ELF-1 (cell line): Measurements from ENCODE around the gene PLA2G4A.
"Not testable (repeated sequence)": the region's sequence is repeated elsewhere in the genome, so short reads cannot be mapped to it uniquely, and the experiment has no call there.

Experiments
- DNase-seq: peaks from one replicate; pipeline ENCODE4 v3.0.0-alpha.2; 2016; ENCODE audit warnings: low read depth, low spot score

The PLA2G4A gene

DNA sequence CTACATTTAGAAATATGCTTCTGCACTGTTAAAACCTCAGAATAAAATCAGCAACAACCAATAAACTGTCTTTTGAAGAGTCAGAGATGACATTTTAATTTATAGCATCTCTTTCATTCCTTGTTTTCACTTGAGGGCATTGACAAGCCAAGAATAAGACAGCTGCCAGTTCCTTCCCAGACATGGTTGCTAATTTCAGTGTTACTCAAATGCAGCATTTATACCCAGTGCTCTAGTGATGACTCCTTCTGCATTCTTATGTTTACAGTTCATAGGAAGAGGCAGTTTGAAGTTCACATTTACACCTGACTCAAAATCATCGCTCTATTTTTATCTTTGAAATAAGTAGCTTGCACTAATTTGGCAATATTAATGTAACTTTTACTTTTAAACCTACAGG, 44.9 kb downstream of the PLA2G4A start:
- no peak for DNase-seq

DNA sequence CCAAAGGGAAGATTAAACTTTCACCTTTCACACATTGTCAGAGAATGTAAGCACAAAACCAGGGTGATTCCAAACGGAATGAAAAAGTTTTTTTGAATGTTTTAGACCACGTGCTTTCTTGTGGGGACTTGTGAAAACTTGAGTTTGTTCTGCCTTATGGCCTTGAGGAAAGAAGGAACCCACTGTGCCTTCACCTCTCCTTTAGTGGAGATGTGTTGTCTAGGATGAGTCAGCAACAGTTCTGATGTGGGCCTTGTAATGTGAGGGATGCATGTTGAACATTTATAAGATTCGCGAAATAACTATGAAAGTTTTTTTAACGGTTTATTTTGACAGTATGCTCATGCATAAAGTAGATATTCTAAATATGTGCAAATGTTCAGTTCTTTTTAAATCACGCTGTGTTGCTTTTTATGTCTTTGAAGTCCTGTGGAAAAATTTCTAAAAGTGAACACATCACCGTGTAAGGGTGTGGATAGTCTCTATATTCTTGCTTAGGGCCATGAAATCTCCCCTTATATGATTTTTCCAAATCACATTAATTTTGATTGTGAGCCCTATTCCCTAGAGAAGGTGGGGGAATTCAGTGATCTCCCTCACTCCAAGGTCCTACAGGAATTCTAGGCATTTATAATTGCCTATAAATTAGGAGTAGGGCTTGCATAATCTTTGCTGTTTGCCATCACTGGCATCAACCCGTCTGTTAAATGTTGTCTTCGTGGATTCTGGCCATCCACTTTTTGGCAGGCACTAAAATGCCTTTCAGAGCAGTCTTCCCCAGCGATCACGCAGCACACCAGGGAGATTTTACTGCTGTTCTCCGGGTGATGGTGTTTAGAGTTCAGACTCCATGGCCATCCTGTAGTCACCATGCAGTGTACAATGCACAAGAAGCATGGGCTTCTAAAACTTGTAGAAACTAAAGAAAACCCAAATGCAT, 47.4 kb downstream of the PLA2G4A start:
- DNase-seq, result no peak

- no peak for DNase-seq
Observed at GRCh38 chr1:186878356-186878755, 49.6 kb downstream of the PLA2G4A start.

- DNase-seq, result no peak
Observed at GRCh38 chr1:186880982-186881381, 52.2 kb downstream of the PLA2G4A start.

GRCh38 chr1:186882372-186883134, 53.8 kb downstream of the PLA2G4A start:
- DNase-seq, result no peak

GRCh38 chr1:186884251-186884650, 55.5 kb downstream of the PLA2G4A start:
- no peak for DNase-seq

GRCh38 chr1:186887203-186887602, 58.5 kb downstream of the PLA2G4A start:
- DNase-seq, result no peak

DNA sequence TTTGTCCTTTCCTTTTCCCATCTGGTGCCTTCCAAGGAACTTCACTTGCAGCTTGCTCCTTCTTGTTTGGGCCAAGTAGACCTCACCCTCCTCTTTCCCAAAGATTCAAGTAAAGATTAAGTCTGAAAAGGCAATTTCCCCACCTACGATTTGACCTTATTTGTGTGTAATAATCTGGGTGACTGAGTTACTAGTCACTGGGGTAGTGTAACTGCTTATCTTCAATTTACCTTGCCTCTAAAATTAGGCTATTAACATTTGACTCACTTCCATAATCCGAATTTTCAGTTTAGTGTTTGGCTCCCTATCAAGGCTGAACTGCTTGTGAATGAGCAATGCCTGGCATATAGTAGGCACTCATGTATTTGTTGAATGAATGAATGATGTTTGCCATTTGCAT, 59.6 kb downstream of the PLA2G4A start:
- DNase-seq, result no peak

DNA sequence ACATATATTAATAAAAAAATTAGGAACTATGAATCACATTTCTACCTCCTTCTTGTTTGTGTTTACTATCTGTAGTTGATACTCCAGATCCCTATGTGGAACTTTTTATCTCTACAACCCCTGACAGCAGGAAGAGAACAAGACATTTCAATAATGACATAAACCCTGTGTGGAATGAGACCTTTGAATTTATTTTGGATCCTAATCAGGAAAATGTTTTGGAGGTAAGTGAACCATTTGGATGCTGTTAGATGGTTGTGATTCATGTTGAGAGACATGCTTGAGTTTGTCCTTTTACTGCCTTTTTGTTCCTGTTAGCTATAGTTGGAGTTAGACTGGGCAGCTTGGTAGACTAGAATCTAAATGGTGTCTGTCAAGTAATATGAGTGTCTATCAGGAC, 64.2 kb downstream of the PLA2G4A start:
- no peak for DNase-seq

- no peak for DNase-seq
Observed at GRCh38 chr1:186894415-186894814, 65.7 kb downstream of the PLA2G4A start.

- no peak for DNase-seq
Observed at GRCh38 chr1:186896211-186896610, 67.5 kb downstream of the PLA2G4A start.

GRCh38 chr1:186897008-186897407, 68.3 kb downstream of the PLA2G4A start:
- no peak for DNase-seq

DNA sequence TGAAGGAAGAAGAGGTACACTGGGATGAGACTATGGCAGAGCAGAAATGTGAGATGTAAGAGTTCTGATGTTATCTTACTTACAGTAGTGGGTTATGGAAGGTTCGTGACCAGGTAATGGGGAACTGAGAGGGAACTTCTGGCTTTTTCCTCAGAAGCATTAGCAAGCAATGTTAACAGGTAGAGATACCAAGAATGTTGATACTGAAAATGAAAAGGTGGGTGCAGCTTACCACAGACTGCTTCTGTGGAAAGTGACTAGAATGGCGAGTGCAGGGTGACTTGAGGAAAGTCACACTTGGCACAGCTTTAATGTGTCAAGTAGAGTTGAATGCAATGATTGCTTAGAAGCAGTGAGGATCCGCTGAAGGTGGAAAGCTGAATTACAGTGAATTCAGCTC, 70.8 kb downstream of the PLA2G4A start:
- DNase-seq, result no peak

GRCh38 chr1:186899977-186900376, 71.2 kb downstream of the PLA2G4A start:
- no peak for DNase-seq

GRCh38 chr1:186900539-186901237, 71.9 kb downstream of the PLA2G4A start:
- no peak for DNase-seq

GRCh38 chr1:186901631-186902030, 72.9 kb downstream of the PLA2G4A start:
- no peak for DNase-seq

GRCh38 chr1:186903374-186904136, 74.8 kb downstream of the PLA2G4A start:
- no peak for DNase-seq

DNA sequence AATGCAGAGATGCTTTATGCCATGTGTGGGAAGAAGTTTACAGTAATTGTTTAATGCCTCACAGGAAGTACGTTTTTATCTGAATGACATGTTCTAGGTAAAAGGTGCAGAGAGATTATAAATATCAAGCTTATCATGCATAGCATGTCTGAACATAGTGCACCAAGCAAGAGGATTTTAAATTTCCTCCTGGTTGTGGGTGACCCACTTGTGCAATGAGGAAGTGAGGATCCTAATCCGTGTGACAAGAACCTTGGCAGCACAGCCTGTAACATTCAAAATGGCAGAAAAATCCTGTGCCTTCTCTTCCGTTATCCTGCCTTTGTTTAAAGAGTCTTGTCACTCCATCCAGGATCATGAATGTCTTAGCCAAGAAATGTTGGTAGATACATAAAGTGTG, 75.6 kb downstream of the PLA2G4A start:
- no peak for DNase-seq

DNA sequence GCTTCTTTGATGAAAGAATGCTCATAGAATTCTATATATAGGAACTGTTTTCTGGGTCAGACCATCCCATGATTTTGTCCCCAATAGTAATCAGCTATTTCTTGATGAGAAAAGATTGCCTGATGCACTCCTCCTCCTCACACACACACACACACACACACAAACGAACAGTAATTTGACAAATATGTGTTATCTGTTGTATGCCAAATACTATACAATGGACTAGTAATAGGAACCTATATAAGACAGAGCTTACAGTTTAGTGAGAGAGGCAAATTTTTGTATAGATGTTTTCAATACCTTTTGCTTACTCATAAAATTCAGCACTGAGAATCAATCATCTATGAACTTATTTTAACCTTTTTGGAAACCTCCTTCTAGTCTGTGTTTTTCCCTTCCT, 76.8 kb downstream of the PLA2G4A start:
- DNase-seq, result no peak

DNA sequence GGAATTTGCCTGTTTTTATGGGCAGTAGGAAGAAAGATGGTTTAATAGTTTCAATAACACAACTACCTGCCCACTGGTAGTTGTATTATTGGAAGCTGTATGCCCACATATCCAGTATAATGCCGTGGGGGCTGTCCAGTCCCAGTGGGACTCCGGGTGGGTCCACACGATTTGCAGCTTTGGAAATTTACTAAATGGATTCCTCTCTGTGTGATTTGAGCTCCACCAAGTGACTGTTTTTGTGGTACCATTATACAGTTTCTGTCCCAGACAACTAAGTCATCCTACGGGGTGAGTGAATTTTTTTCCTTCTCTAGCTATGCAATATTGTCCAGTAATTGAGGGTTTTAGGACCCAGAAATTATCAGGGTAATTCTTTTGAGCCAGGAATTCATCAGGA, 86.8 kb downstream of the PLA2G4A start:
- DNase-seq, result no peak

DNA sequence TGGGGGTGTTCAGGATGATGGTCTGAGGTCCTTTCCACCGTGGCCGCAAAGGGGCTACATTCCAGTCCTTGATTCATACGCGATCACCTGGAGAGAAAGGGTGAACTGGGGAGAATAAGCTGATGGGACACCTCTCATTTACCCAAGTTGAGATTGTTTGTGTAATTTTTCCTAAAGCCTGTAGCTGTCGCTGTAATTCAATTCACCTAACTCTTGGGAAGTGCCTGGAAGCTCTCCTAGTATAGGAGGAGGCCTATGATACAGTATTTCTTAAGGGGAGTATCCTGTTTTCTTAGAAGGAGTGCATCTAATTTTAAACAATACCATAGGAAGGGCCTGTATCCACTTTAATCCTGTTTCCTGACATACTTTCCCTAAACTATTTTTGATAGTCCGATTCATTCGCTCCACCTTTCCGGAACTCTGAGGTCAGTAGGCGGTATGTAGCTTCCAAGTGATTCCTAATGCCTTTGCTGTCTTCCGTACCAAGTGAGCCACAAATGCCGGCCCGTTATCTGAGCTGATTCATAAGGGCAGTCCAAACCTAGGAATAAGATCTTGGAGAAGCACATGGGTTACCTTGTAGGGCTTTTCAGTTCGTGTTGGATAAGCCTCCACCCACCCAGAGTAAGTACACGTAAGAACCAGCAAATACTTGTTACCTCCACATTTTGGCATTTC, 88.5 kb downstream of the PLA2G4A start:
- DNase-seq, result not testable (repeated sequence)
